ENCODE results near the gene NKPD1.

- TF ChIP-seq POLR2AphosphoS5 (IDR thresholded peaks at IDR 0.05) (peak; percentile 68), CTCF (IDR thresholded peaks at IDR 0.05) (no peak), POLR2A (IDR thresholded peaks at IDR 0.05) (peak; percentile 61 to 64)
Measured at GRCh38 chr19:45177817-45178261, 17.1 kb upstream of the NKPD1 start, which contains the start of gene TRAPPC6A.
